H1 (cell line): ENCODE data around the gene MAPRE3.

Source experiments
- BRCA1 ChIP-seq: IDR thresholded peaks from 2 replicates; pipeline ENCODE4 v1.6.1; 2012; ENCODE audit warnings: low read depth, low read length, improper control_type of control experiment
- CHD1 ChIP-seq: IDR thresholded peaks from 2 replicates; pipeline ENCODE4 v1.6.1; 2012; ENCODE audit warnings: low read depth, low read length, improper control_type of control experiment
- CREB1 ChIP-seq: IDR thresholded peaks from 2 replicates; pipeline ENCODE4 v1.6.1; 2012; ENCODE audit warnings: inconsistent platforms
- CTCF ChIP-seq, 3 experiments: IDR thresholded peaks; 1 replicate in 2 of 3; 2 replicates in 1 of 3; pipeline versions ENCODE4 v1.5.1 to v1.6.1; 2011; ENCODE audit warnings: low read length in 3 of 3, mild to moderate bottlenecking in 3 of 3, inconsistent platforms in 2 of 3, low read depth in 1 of 3, moderate library complexity in 1 of 3; ENCODE audit not compliant: insufficient read depth in 1 of 3; ENCODE audit errors: control extremely low read depth in 1 of 3
- HDAC2 ChIP-seq, 2 experiments: fragments of 300-600 bp in 1 of 2; sonication (generic) in 1 of 2; IDR thresholded peaks; 2 replicates each; pipeline ENCODE4 v1.6.1; 2011 to 2012; ENCODE audit warnings: low read depth in 2 of 2, low read length in 2 of 2, mild to moderate bottlenecking in 2 of 2, moderate library complexity in 2 of 2, borderline replicate concordance in 1 of 2, inconsistent platforms in 1 of 2
- POLR2AphosphoS5 ChIP-seq: IDR thresholded peaks from 2 replicates; pipeline ENCODE4 v1.6.1; 2011; ENCODE audit warnings: low read depth, low read length
- RFX5 ChIP-seq: IDR thresholded peaks from 2 replicates; pipeline ENCODE4 v1.6.1; 2011; ENCODE audit warnings: low read depth, low read length, improper control_type of control experiment, borderline replicate concordance
- SIN3A ChIP-seq, 2 experiments: IDR thresholded peaks in 1 of 2; conservative IDR thresholded peaks in 1 of 2; 2 replicates each; pipeline ENCODE4 v1.6.1; 2011 to 2012; ENCODE audit warnings: low read length in 2 of 2, improper control_type of control experiment in 1 of 2, low read depth in 1 of 2, mild to moderate bottlenecking in 1 of 2
- TAF1 ChIP-seq: IDR thresholded peaks from 2 replicates; pipeline ENCODE4 v1.6.1; 2011; ENCODE audit warnings: mild to moderate bottlenecking, low read depth, low read length
- YY1 ChIP-seq: IDR thresholded peaks from 2 replicates; pipeline ENCODE4 v1.6.1; 2011; ENCODE audit warnings: low read depth, mild to moderate bottlenecking, low read length

- no peak for TF ChIP-seq RFX5
- TF ChIP-seq TAF1: no peak
- TF ChIP-seq CHD1: no peak
- no peak for TF ChIP-seq BRCA1
- no peak for TF ChIP-seq CTCF (IDR thresholded peaks at IDR 0.05; ENCODE audit: control extremely low read depth in 1 of 3, insufficient read depth in 1 of 3, low read depth in 1 of 3, low read length in 3 of 3)
- no peak for TF ChIP-seq YY1
- no peak for TF ChIP-seq SIN3A (conservative IDR thresholded peaks at IDR 0.05 in 1 of 2, IDR thresholded peaks at IDR 0.05 in 1 of 2; ENCODE audit: low read depth in 1 of 2, low read length in 2 of 2)
- no peak for TF ChIP-seq POLR2AphosphoS5
- TF ChIP-seq CREB1: no peak
- TF ChIP-seq HDAC2 (IDR thresholded peaks at IDR 0.05; ENCODE audit: borderline replicate concordance in 1 of 2, low read depth in 2 of 2, low read length in 2 of 2): no peak
These were observed 49.0 kb downstream of the MAPRE3 start for GRCh38 chr2:27019459-27019858.
